NK-92 (cell line): ENCODE measurements around the gene CCBE1.
"Not testable (repeated sequence)": the region's sequence is repeated elsewhere in the genome, so short reads cannot be mapped to it uniquely, and the experiment has no call there.

Experiments used
- DNase-seq: peaks from one replicate; lab custom pipeline; 2025; ENCODE audit not compliant: unreplicated experiment; lab: John Stamatoyannopoulos, UW

CCBE1 gene

GRCh38 chr18:59715966-59716369, 18.7 kb upstream of the CCBE1 start:
- DNase-seq = no peak

- no peak for DNase-seq
These were observed 18.2 kb upstream of the CCBE1 start for GRCh38 chr18:59715445-59715844.

DNA sequence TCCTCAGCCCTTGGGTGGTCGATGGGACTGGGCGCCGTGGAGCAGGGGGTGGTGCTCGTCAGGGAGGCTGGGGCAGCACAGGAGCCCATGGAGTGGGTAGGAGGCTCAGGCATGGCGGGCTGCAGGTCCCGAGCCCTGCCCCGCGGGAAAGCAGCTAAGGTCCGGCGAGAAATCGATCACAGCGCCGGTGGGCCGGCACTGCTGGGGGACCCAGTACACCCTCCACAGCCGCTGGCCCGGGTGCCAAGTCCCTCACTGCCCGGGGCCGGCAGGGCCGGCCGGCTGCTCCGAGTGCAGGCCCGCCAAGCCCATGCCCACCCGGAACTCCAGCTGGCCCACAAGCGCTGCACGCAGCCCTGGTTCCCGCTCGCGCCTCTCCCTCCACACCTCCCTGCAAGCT, 16.9 kb upstream of the CCBE1 start:
- DNase-seq = not testable (repeated sequence)

DNA sequence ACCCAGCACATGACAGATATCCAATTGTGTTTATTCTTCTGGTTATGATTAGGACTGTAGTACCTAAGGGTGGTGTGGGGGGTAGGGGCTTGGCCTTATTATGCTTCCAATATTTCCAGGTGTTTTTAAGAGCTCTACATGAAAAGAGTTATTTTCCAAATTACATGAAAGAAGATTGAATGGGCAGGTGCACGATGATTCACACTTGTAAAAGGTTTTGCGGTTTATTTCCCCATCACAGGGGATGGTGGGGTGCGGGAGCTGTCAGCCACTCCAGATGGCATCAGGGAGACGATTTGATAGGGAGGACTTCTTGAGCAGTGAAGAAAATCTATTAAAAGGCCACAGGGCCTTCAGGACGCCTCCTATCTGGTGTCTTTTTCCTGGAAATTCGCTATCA, 15.1 kb upstream of the CCBE1 start:
- DNase-seq = no peak

GRCh38 chr18:59708988-59709387, 11.8 kb upstream of the CCBE1 start:
- no peak for DNase-seq

DNA sequence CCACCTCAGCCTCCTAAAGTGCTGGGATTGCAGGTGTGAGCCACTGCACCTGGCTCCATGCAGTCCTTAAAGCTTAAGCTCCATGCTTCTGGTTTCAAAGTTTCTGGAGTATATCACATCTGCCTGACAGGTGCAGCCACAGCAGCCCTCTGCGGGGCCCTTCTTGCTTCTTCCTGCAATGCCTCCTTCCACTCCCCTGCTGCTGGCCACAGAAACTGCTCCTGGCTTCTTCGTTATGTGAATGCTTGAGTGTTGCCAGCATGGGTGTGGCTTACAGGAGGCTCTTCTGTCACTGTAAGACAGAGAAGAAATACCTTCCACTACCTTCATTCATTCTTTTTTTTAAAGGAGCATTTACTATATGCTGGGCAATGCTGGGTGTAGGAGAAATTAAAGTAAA, 10.1 kb upstream of the CCBE1 start:
- no peak for DNase-seq

DNA sequence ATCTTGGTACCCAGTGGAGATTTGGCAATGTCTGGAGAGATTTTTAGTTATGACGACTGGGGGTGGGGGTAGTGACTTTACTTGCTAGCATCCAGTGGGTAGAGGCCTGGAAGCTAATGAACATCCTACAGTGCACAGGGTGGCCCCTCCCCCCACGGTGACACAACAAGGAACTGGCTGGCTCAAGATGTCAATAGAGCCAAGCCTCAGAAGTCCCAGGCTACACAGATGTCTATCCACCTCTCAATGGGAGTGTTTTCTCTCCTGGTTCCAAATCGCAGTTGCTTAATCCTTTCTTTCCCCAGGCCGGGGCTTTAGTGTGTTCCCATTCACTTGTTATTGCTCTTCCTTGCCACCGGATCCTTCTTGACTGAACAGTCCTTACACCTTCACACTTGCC, 9.3 kb upstream of the CCBE1 start:
- DNase-seq = no peak

DNA sequence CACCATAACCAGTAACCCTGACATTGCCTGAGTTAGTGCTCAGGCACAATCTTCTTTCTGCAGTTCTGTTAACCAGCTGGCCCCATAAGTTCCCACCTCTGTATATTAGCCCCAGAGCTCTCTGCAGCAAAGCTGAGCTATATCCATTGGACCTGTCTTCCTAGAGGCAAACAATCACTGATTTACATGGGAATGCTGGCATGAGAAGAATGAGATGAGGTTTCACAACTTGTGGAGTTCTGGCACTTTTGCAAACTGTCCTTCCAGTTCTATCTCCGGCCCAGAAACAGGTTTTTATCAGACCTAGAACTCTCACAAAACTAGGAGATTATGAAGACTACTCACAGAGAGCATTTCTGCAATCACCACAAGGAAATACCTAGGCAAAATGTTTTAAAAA, 7.9 kb upstream of the CCBE1 start:
- no peak for DNase-seq

DNA sequence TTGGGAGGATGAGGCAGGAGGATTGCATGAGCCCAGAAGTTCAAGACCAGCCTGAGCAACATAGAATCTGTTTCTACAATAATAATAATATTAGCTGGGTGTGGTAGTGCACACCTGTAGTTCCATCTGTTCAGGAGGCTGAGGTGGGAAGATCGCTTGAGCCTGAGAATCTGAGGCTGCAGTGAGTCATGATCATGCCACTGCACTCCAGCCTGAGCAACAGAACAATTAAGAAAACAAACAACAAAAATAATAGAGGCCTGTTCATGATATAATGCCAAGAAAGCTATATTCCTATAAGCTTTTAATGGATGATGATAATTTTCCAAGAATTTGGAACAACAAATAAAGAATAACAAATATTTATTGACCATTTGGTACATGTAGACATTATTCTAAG, 6.9 kb upstream of the CCBE1 start:
- no peak for DNase-seq

GRCh38 chr18:59701272-59701671, 4.0 kb upstream of the CCBE1 start:
- DNase-seq = no peak

DNA sequence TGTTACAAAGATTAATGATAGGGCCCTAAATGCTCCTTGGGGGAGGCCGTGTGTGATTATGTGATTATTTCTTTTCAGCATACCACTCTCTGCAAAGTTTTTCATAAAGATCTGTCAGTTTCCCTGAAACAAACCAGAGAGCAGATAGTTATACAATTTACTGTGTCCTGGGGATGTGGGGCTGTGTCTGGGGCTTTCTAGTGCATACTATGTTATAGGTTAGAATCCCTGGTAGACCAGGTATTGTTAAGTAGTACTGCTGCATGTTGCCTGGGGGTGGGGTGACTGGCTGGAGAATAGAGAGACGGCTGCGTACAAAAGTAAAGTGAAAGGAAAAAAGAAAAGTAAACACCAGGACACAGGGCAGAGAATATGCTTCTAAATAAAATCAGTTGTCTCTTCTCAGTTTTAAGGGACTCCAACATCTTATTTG, 3.3 kb upstream of the CCBE1 start:
- no peak for DNase-seq

GRCh38 chr18:59699750-59700534, 2.7 kb upstream of the CCBE1 start:
- no peak for DNase-seq

- DNase-seq = no peak
These were observed 1.8 kb upstream of the CCBE1 start for GRCh38 chr18:59699061-59699460.

DNA sequence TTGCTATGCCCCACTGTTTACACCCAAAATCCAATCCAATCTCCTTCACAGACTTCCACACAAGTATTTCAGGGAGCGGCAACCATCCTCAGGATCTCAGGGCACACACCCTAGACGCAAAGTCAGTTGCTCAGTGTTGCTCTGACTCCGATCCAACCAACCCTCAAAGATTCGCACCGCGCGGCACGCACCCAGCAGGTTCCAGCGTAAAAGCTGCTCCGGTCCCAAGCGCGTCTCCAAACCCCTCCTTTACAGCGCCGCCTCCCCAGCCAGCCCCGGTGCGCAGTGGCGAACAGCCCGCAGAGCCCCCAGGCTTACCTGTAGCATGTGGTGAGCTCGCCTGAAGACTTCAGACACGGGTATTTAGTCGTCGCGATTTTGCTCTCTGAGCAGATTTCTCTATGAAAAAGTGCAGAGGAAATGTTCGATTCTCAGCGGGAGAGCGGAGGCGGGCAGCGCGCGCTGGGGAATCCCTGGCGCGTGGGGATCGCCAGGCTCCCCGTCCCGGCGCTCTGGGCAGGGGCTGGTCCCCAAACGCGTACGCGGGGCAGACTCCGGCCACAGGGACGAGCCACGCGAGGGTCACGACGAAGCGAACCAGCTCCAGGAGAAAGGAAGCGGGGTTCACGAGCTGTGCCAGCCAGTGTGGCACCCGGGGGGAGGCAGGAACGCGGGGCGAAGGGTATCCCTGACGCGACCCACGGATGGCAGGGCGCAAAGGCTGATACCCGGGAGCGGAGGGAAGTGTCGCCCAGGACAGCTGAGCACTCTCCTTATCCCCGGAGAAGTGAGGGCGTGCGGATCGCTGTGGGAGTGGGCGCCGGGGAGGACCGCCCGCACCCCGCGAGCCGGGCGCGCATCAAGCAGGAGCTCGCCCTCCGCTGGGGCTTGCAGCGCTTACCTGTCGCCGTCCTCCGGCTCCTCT, 650 bp downstream of the CCBE1 start:
- DNase-seq = no peak

- no peak for DNase-seq
These were observed 1.7 kb downstream of the CCBE1 start for GRCh38 chr18:59695551-59695950.

DNA sequence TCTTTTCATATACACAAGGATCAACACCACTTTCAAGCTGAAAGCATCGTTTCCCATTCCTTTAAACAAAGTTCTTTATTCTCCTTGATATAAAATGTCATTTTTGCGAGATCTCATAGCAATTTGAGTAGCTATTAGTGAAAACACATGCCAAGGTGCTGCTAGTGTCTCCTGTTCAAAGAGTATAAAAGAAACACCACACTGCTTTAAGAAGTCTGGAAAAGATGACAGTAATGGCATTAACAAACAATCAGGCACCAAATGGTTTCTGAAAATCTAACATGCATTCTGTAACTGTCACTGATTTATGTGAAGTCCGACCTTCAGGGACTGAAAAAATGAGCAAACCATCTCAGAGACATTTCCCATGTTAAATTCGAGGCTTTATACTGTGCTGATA, 2.4 kb downstream of the CCBE1 start:
- no peak for DNase-seq

DNA sequence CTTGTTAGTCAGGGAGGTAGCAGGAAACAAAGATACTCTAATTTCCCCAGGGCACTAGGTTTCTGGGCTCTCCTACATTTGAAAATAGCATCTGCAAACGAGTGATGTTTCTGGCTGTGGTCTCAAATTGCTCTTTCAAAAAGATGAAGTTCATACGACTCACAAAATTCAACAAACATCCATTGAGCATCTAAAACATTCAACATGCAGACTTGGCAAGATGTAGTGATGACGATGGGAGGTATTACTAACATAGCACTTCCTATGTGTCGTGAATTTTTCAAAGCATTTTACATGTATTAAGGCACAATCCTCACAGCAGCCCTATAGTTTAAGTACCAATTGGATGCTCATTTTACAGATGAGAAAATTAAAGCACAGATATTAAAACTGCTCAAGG, 5.2 kb downstream of the CCBE1 start:
- no peak for DNase-seq

DNA sequence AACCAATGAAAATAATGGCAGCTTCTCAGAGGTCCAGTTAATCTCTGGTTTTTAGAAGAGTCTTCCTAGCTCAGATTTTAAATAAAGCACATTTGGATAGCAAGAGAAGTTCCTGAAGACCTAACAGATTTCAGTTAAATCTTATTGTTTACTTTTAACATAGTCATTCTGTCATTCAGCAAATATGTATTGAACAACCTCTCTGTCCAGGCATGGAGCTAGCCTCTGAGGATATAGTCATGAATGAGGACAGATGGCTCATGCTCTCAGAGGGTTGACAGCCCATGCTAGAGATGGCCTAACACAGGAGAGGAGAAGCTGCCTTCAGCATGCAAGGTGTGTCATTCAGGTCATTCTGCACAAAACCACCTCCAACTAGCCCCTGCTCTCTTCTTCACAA, 6.2 kb downstream of the CCBE1 start:
- DNase-seq = no peak

- no peak for DNase-seq
These were observed 6.8 kb downstream of the CCBE1 start for GRCh38 chr18:59690186-59690982.

DNA sequence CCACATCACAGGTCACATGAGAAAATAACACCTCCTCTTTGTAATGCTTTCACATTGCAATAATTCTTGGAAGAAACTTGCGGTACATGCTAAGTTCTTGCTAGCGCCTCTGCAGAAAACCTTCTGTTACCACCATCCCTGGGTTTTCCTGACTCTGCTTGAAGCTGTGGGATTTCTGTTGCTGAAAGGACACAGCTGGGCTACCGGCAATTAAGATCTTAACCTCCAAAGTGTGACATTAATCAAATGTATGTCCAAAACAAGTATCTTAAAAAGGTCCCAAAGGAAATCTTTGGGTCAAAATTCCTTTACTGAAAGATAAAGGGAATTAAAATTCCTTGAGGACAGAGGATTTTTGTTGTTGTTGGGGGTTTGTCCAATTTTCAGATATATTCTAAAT, 7.5 kb downstream of the CCBE1 start:
- no peak for DNase-seq

DNA sequence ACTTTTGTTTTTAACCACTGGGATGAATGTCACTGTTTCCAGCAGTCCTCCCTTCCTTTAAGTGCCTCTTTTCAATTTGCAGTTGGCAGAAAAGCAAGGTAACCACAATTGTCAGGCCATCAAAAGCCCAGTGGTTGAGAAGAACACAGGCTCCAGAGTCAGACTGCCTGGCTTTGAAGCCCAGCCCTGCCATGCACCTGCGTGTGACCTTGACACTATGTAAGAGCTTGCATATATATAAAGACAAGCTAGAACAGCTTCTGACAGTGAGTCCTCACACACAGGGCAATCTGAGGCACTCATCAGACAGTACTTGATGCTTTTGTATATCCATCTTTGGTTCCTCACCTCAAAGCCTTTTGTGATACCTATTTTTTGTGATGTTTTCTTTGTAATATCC, 11.0 kb downstream of the CCBE1 start:
- no peak for DNase-seq
